HG02938 (cell line): ENCODE results near the gene TP53BP2.

Experiments used
- ATAC-seq: cut with Tn5 transposase; IDR thresholded peaks from one replicate; pipeline ENCODE4 v1.9.1; 2021; ENCODE audit warnings: mild to moderate bottlenecking, moderate library complexity; ENCODE audit not compliant: unreplicated experiment

The TP53BP2 gene

GRCh38 chr1:223802602-223803001 is 43.1 kb downstream of the TP53BP2 start:
- no peak for ATAC-seq

GRCh38 chr1:223802032-223802431 is 43.7 kb downstream of the TP53BP2 start:
- ATAC-seq: no peak

- ATAC-seq: no peak
Observed at GRCh38 chr1:223796210-223796609, 49.5 kb downstream of the TP53BP2 start.

GRCh38 chr1:223794136-223794880 is 51.4 kb downstream of the TP53BP2 start:
- no peak for ATAC-seq

- no peak for ATAC-seq
Observed at GRCh38 chr1:223793716-223794115, 52.0 kb downstream of the TP53BP2 start.

GRCh38 chr1:223792046-223792445 is 53.7 kb downstream of the TP53BP2 start:
- ATAC-seq: no peak

GRCh38 chr1:223788746-223789415 is 56.9 kb downstream of the TP53BP2 start:
- ATAC-seq: no peak

GRCh38 chr1:223785808-223786207 is 59.9 kb downstream of the TP53BP2 start:
- ATAC-seq: no peak

GRCh38 chr1:223784541-223784940 is 61.2 kb downstream of the TP53BP2 start:
- no peak for ATAC-seq

GRCh38 chr1:223783676-223784075 is 62.1 kb downstream of the TP53BP2 start:
- no peak for ATAC-seq

GRCh38 chr1:223780949-223781348 is 64.8 kb downstream of the TP53BP2 start:
- ATAC-seq: no peak

GRCh38 chr1:223780318-223780717 is 65.4 kb downstream of the TP53BP2 start:
- no peak for ATAC-seq

GRCh38 chr1:223776826-223777454 is 68.8 kb downstream of the TP53BP2 start:
- no peak for ATAC-seq

GRCh38 chr1:223776075-223776814 is 69.5 kb downstream of the TP53BP2 start:
- no peak for ATAC-seq

GRCh38 chr1:223775711-223776074 is 70.1 kb downstream of the TP53BP2 start:
- ATAC-seq: no peak

- ATAC-seq: no peak
Observed at GRCh38 chr1:223775054-223775453, 70.7 kb downstream of the TP53BP2 start.

GRCh38 chr1:223774134-223774814 is 71.5 kb downstream of the TP53BP2 start:
- no peak for ATAC-seq

- ATAC-seq: no peak
Observed at GRCh38 chr1:223772771-223773160, 73.0 kb downstream of the TP53BP2 start.

- no peak for ATAC-seq
Observed at GRCh38 chr1:223771814-223772770, 73.7 kb downstream of the TP53BP2 start.

GRCh38 chr1:223771469-223771813 is 74.3 kb downstream of the TP53BP2 start:
- no peak for ATAC-seq
